Natural killer cell (primary cell): Measurements from ENCODE around the gene SLC6A3. TPM values are rescaled to one million over a fixed set of nuclear protein-coding genes. Genes with fewer than 3 reads are reported as not detected.
A peak's percentile ranks its signal among the peaks of the same experiment; 100 is the strongest.

Experiments used
- ATAC-seq, 3 donors: fragments of 150-1000 bp in 2 of 3; fragments of 200-7000 bp in 1 of 3; cut with Tn5 transposase; 1 replicate in 1 of 3; 2 replicates in 2 of 3; pipeline ENCODE4 v1.10.0; 2021; ENCODE audit warnings: mild to moderate bottlenecking in 2 of 3, moderate library complexity in 2 of 3
- DNase-seq, 2 donors: peaks; one replicate each; pipeline versions ENCODE4 v3.0.0 to v3.0.0-alpha.2; 2013 to 2021; ENCODE audit warnings: mixed read lengths in 1 of 2
- H3K27ac ChIP-seq: one replicate; pipeline ENCODE4 v1.5.1; 2013; ENCODE audit warnings: mild to moderate bottlenecking, low read length
- H3K27me3 ChIP-seq: one replicate; pipeline ENCODE4 v1.6.1; 2013; ENCODE audit warnings: low read length; ENCODE audit not compliant: control insufficient read depth, insufficient read depth
- H3K36me3 ChIP-seq: one replicate; pipeline ENCODE4 v1.6.1; 2013; ENCODE audit warnings: low read length; ENCODE audit not compliant: control insufficient read depth, insufficient read depth
- H3K4me1 ChIP-seq: one replicate; pipeline ENCODE4 v1.6.1; 2013; ENCODE audit warnings: low read length; ENCODE audit not compliant: control insufficient read depth, insufficient read depth
- H3K4me3 ChIP-seq: one replicate; pipeline ENCODE4 v1.5.1; 2013; ENCODE audit warnings: low read length
- H3K9me3 ChIP-seq: one replicate; pipeline ENCODE4 v1.6.1; 2013; ENCODE audit warnings: low read length; ENCODE audit not compliant: control insufficient read depth, insufficient read depth
- H3K27ac Mint-ChIP-seq, 2 donors: one replicate each; pipeline ENCODE4 v1.8.0; 2022; ENCODE audit warnings: mild to moderate bottlenecking in 2 of 2, mixed read lengths in 2 of 2, moderate library complexity in 1 of 2
- H3K27me3 Mint-ChIP-seq, 2 donors: one replicate each; pipeline ENCODE4 v1.8.0; 2022; ENCODE audit warnings: low read depth in 2 of 2, mixed read lengths in 2 of 2
- H3K36me3 Mint-ChIP-seq: one replicate; pipeline ENCODE4 v1.8.0; 2022; ENCODE audit warnings: mixed read lengths
- H3K4me1 Mint-ChIP-seq, 2 donors: one replicate each; pipeline ENCODE4 v1.8.0; 2022; ENCODE audit warnings: mixed read lengths in 2 of 2
- H3K4me3 Mint-ChIP-seq: one replicate; pipeline ENCODE4 v1.8.0; 2022; ENCODE audit warnings: mild to moderate bottlenecking, moderate library complexity, mixed read lengths
- H3K9me3 Mint-ChIP-seq, 2 donors: one replicate each; pipeline ENCODE4 v1.8.0; 2022; ENCODE audit warnings: mixed read lengths in 2 of 2
- WGBS: methylation state at CpG from one replicate; pipeline ENCODE4 v1.1.7; 2013; ENCODE audit warnings: missing lambda C conversion rate; ENCODE audit not compliant: insufficient coverage; 5-methylcytosine and 5-hydroxymethylcytosine counted together
- intact Hi-C: fragments of 100-400 bp; cut with micrococcal nuclease; formaldehyde crosslinking; loops from one replicate; pipeline ENCODE4 v1.14.2; 2022
- total RNA-seq, 4 donors: library from RNA; stranded (reverse); fragments of 120-200 nt in 1 of 4; gene quantifications; one replicate each; pipeline versions ENCODE4 v1.2.3 to v1.2.4, GENCODE V29; 2013 to 2022
- TF ChIP-seq, protein P1 (sequence below): fragments of 200-600 bp; IDR thresholded peaks from one replicate; pipeline ENCODE4 v1.8.0; 2022; ENCODE audit warnings: antibody characterized with exemption

The SLC6A3 gene
- total RNA-seq, 3 donors from 2014 or later (not counting 1 experiment from before 2014, with no cell fraction given) = not detected

DNA sequence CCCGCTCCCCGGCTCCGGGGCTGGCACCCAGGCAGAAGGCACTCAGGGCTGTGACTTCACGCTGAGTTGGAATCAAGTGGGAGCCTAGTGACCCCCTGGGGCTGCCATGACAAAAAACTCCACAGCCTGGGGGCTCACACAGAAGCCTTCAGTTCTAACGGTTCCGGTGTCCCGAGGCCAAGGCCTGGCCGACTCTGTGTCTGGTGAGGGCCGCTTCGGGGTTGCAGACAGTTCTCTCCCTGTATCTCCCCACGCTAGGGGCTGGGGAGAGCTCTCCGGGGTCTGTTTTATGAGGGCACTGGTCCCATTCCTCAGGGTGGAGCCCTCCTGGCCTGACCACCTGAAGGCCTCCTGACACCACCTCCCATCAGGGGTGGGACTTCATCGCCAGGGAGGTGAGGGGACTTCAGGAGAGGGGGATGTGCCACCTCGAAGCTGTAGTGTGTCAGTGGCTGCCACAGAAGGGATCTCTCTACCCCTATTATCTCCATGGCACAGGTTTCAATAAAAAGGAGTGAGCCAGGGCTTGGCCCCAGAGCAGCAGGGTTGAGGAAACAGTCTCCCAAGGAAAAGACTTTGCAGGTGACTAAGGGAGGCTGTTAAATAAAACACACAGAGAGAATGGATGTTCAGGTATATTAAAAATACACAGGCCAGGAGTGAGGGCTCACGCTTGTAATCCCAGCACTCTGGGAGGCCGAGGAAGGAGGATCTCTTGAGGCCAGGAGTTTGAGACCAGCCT, 1.5 kb upstream of the SLC6A3 start:
- Histone ChIP-seq H3K36me3 (no peaks in the 10 kb centered on the region), H3K9me3 (no peaks in the 10 kb centered on the region), H3K4me1 (peaks cover 41% of the 10 kb centered on the region), H3K27me3 (peaks cover 25% of the 10 kb centered on the region), H3K27ac (no peak overlapping the region), H3K4me3 (no peak overlapping the region)
- H3K36me3 Mint-ChIP-seq = no peaks in the 10 kb centered on the region
- H3K27ac Mint-ChIP-seq = no peak overlapping the region
- 52% methylated on average over 14 of the region's 16 CpGs for WGBS
- ATAC-seq (no peak), DNase-seq (no peak)
- H3K4me3 Mint-ChIP-seq = peak overlapping the region; percentile 13
- no peaks in the 10 kb centered on the region for H3K9me3 Mint-ChIP-seq
- H3K27me3 Mint-ChIP-seq = peaks cover 24 to 41% of the 10 kb centered on the region in 2 donors
- TF ChIP-seq, protein P1, sequence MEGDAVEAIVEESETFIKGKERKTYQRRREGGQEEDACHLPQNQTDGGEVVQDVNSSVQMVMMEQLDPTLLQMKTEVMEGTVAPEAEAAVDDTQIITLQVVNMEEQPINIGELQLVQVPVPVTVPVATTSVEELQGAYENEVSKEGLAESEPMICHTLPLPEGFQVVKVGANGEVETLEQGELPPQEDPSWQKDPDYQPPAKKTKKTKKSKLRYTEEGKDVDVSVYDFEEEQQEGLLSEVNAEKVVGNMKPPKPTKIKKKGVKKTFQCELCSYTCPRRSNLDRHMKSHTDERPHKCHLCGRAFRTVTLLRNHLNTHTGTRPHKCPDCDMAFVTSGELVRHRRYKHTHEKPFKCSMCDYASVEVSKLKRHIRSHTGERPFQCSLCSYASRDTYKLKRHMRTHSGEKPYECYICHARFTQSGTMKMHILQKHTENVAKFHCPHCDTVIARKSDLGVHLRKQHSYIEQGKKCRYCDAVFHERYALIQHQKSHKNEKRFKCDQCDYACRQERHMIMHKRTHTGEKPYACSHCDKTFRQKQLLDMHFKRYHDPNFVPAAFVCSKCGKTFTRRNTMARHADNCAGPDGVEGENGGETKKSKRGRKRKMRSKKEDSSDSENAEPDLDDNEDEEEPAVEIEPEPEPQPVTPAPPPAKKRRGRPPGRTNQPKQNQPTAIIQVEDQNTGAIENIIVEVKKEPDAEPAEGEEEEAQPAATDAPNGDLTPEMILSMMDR = no peak
- intact Hi-C loops = no loop called here
- peaks cover 15 to 36% of the 10 kb centered on the region in 2 donors for H3K4me1 Mint-ChIP-seq

DNA sequence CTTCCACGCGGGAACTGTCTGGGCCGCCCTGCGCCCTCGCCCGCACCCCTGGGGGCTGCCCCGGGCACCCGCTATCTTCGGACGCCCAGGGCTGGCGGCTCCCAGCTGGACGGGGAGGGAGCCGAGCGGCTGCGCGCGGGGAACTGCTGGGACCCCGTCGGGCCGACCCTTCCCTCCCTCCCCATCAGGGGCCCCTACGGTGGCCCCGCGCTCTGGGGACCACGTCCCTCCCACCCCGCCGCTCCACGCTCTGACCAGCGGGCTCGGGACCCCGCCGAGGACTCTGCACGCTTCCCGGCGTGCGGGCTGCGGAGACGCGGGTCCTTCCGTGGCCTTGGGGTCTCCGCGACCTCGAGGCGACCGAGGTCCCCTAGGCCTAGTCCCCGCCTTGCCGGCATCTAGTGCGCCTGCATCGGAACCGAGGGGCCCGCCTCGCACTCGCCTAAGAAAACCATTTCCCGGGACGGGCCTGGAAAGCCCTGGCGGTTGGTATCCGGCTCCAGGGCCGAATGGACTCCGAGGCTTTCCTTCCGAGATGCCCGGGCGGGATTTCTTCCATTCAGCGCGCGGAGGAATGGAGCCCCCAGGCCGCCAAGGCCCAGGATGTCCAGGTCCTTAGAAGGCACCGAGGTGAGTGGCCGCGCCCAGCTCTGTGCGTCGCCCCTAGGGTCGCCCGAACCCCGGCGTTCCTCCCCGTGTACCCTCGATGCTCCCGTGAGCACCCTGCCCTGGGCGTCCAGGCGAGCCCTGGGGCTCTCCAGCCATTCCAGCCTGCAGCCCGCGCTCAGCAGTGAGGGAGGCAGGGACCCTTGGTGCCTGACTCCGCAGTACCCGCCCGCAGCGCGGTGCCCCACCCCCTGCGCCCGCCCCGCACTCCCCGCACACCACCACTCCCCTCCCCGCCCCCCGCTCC, 705 bp upstream of the SLC6A3 start:
- intact Hi-C loops = no loop called here
- 11% methylated on average over 84 of the region's 92 CpGs for WGBS
- Mint-ChIP-seq H3K4me3 (no peak overlapping the region), H3K27me3 (peaks cover 24 to 42% of the 10 kb centered on the region in 2 donors), H3K27ac (no peak overlapping the region), H3K36me3 (no peaks in the 10 kb centered on the region), H3K9me3 (no peaks in the 10 kb centered on the region), H3K4me1 (peaks cover 15 to 36% of the 10 kb centered on the region in 2 donors)
- H3K4me1 ChIP-seq = peaks cover 41% of the 10 kb centered on the region
- no peaks in the 10 kb centered on the region for H3K36me3 ChIP-seq
- no peak overlapping the region for H3K27ac ChIP-seq
- no peak overlapping the region for H3K4me3 ChIP-seq
- no peak for ATAC-seq
- TF ChIP-seq, protein P1 = no peak
- H3K9me3 ChIP-seq = no peaks in the 10 kb centered on the region
- DNase-seq = no peak
- peaks cover 25% of the 10 kb centered on the region for H3K27me3 ChIP-seq

DNA sequence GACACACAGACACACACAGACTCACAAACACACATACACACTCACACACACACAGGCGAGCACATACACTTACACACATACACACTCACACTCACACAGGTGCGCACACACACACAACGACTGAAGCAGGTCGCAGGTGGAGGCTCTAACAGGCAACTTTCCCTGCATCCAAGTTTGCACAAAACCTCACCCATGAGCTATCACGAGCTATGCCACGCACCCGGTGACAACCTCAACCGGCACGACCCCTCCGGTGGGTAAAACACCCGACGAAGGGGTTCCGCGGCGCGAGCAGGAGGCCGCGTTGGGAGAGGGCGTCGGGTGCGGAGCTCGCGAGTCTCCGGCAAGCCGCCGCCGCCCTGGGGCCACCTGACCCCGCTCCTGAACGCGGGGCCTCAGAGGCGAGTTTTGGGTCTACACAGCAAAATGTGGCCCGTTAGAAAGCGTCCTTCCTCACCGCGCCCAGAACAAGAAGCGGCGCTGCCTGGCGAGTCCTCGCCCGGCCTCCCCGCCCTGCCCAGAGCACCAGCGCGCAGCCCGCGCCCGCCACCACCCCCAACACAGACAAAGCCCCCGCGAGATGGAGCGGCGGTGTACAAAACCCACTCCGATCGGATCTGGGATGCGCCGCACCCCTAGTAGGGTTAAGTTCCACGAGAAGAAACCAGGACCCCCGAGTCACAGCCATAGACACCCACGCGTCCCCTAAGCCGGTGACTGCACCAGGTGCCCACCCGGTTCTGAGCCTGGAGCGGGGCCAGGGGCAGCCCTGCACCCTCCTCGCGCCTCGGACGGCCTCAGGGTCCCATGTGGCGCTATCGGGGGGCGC, 665 bp downstream of the SLC6A3 start:
- H3K27me3 ChIP-seq = peaks cover 25% of the 10 kb centered on the region
- H3K4me1 ChIP-seq = peaks cover 41% of the 10 kb centered on the region
- Mint-ChIP-seq H3K4me1 (peaks cover 15 to 36% of the 10 kb centered on the region in 2 donors), H3K27ac (no peak overlapping the region), H3K36me3 (no peaks in the 10 kb centered on the region), H3K27me3 (peaks cover 24 to 47% of the 10 kb centered on the region in 2 donors), H3K4me3 (peak overlapping the region; percentile 74), H3K9me3 (peaks cover 3 to 4% of the 10 kb centered on the region in 2 donors)
- DNase-seq (no peak), ATAC-seq (no peak)
- intact Hi-C loops = no loop called here
- TF ChIP-seq, protein P1 = no peak
- WGBS = 15% methylated on average over 68 of the region's 68 CpGs
- no peaks in the 10 kb centered on the region for H3K36me3 ChIP-seq
- no peaks in the 10 kb centered on the region for H3K9me3 ChIP-seq
- no peak overlapping the region for H3K4me3 ChIP-seq
- no peak overlapping the region for H3K27ac ChIP-seq
